ENCODE data around the gene EFCAB8. TPM values are rescaled to one million over a fixed set of nuclear protein-coding genes. Genes with fewer than 3 reads are reported as not detected.

EFCAB8 gene
- total RNA-seq, 1 donor from 2014 or later, result not detected

- no peak overlapping the region for H3K27ac ChIP-seq
- no peaks in the 10 kb centered on the region for H3K27me3 ChIP-seq
- TF ChIP-seq, protein P1, sequence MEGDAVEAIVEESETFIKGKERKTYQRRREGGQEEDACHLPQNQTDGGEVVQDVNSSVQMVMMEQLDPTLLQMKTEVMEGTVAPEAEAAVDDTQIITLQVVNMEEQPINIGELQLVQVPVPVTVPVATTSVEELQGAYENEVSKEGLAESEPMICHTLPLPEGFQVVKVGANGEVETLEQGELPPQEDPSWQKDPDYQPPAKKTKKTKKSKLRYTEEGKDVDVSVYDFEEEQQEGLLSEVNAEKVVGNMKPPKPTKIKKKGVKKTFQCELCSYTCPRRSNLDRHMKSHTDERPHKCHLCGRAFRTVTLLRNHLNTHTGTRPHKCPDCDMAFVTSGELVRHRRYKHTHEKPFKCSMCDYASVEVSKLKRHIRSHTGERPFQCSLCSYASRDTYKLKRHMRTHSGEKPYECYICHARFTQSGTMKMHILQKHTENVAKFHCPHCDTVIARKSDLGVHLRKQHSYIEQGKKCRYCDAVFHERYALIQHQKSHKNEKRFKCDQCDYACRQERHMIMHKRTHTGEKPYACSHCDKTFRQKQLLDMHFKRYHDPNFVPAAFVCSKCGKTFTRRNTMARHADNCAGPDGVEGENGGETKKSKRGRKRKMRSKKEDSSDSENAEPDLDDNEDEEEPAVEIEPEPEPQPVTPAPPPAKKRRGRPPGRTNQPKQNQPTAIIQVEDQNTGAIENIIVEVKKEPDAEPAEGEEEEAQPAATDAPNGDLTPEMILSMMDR (IDR thresholded peaks at IDR 0.05), result no peak
- no peaks in the 10 kb centered on the region for H3K4me1 ChIP-seq
- no peaks in the 10 kb centered on the region for H3K9me3 ChIP-seq
- H3K36me3 ChIP-seq, result no peaks in the 10 kb centered on the region
- DNase-seq (ENCODE audit: low spot score in 2 of 2), result no peak
- H3K4me3 ChIP-seq, result no peak overlapping the region
- intact Hi-C loops (cut with DNase I), result loop anchor here (10.0 kb wide), 1 partner anchor 387 kb away; no protein-coding TSS in a partner anchor
These were observed 49.2 kb downstream of the EFCAB8 start for GRCh38 chr20:32907886-32908285.

DNA sequence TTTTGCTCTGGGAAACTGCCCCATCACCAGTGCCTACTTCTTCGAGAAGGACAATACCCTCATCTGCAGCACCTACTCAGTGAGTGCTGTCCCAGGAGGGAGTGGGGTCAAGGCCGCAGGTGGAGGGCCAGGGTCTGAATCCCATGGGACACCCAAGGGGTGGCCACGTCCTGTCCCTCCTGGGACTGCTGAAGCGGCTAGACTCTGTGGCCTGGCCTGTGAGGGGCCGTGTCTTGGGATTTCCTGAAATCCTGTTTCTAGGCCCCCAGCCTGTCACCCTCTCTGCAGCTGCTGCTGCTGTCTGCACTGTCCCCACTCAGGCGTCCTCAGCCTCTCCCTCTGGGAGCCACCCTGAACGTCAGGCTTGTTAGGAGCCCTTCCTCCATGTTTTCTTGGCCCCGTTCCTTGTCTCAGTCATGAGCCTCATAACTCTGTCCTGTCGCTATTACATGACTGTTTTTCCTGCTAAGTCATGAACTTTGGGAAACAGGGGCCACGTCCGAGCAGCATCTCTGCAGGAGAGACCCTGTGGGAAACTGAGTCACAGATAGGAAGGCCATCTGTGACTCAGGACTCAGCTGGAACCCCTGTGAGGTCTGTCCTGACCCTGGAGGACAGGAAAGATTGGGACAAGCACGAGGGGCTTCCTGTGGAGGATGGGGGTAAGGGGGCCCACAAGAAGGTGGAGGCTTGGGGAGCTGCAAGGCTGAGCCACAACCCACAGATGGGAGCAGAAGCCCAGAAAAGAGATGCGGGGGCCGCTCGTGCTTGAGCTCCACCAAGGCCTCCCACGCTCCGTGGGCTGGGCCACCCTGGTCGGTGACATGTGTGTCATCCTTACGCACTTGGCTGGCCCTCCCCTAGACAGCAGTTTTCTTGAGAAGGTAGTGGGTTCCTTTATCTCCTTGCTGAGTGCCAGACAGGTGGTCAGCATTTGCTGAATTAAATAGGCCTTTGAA lies 49.9 kb downstream of the EFCAB8 start:
- Histone ChIP-seq H3K4me1 (no peaks in the 10 kb centered on the region), H3K9me3 (no peaks in the 10 kb centered on the region), H3K4me3 (no peak overlapping the region), H3K27ac (no peak overlapping the region), H3K27me3 (no peaks in the 10 kb centered on the region), H3K36me3 (no peaks in the 10 kb centered on the region)
- intact Hi-C loops (cut with DNase I), result loop anchor here (10.0 kb wide), 1 partner anchor 386 kb away; no protein-coding TSS in a partner anchor
- no peak for DNase-seq (ENCODE audit: low spot score in 2 of 2)
- TF ChIP-seq, protein P1 (IDR thresholded peaks at IDR 0.05), result no peak

DNA sequence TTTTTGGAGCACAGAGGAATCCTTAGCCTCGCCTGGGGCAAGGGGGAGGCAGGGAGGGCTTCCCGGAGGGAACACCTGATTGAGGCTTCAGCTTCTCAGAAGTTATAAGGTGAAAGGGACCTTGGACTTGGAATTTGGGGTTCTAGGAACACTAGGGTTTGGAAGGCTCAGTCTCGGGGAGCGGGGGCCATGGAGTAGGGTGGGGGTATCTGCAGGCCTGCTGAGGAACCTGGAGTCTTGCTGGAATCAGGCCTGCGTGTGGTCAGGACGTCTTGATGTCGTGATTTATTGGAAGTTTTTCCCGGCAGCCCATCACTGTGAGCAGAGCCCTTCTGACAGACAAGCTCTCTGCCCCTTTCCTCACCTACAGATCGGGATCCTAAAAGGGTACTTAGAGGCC lies 50.7 kb downstream of the EFCAB8 start:
- H3K4me3 ChIP-seq, result no peak overlapping the region
- no peaks in the 10 kb centered on the region for H3K36me3 ChIP-seq
- no peak for DNase-seq (ENCODE audit: low spot score in 2 of 2)
- TF ChIP-seq, protein P1 (IDR thresholded peaks at IDR 0.05), result no peak
- H3K4me1 ChIP-seq, result no peaks in the 10 kb centered on the region
- H3K27ac ChIP-seq, result no peak overlapping the region
- H3K9me3 ChIP-seq, result no peaks in the 10 kb centered on the region
- H3K27me3 ChIP-seq, result no peaks in the 10 kb centered on the region
- intact Hi-C loops (cut with DNase I), result loop anchor here (10.0 kb wide), 1 partner anchor 385 kb away; no protein-coding TSS in a partner anchor

- Histone ChIP-seq H3K27me3 (no peaks in the 10 kb centered on the region), H3K4me1 (no peaks in the 10 kb centered on the region), H3K27ac (no peak overlapping the region), H3K36me3 (no peaks in the 10 kb centered on the region), H3K9me3 (no peaks in the 10 kb centered on the region), H3K4me3 (no peak overlapping the region)
- TF ChIP-seq, protein P1 (IDR thresholded peaks at IDR 0.05), result no peak
- no peak for DNase-seq (ENCODE audit: low spot score in 2 of 2)
- intact Hi-C loops (cut with DNase I), result loop anchor here (10.0 kb wide), 1 partner anchor 385 kb away; no protein-coding TSS in a partner anchor
These were observed 51.3 kb downstream of the EFCAB8 start for GRCh38 chr20:32909896-32910571.

GRCh38 chr20:32911355-32911754 lies 52.6 kb downstream of the EFCAB8 start:
- TF ChIP-seq, protein P1 (IDR thresholded peaks at IDR 0.05), result no peak
- Histone ChIP-seq H3K27me3 (no peaks in the 10 kb centered on the region), H3K36me3 (no peaks in the 10 kb centered on the region), H3K9me3 (peaks cover 5 to 11% of the 10 kb centered on the region in 2 donors), H3K27ac (no peak overlapping the region), H3K4me1 (no peaks in the 10 kb centered on the region), H3K4me3 (no peak overlapping the region)
- intact Hi-C loops (cut with DNase I), result no loop called here
- DNase-seq (ENCODE audit: low spot score in 2 of 2), result no peak
